Natural killer cell (primary cell): ENCODE measurements around the gene BHLHE40. TPM values are rescaled to one million over a fixed set of nuclear protein-coding genes. Genes with fewer than 3 reads are reported as not detected.

ENCODE experiments used
- ATAC-seq, 3 donors: fragments of 150-1000 bp in 2 of 3; fragments of 200-7000 bp in 1 of 3; cut with Tn5 transposase; 1 replicate in 1 of 3; 2 replicates in 2 of 3; pipeline ENCODE4 v1.10.0; 2021; ENCODE audit warnings: mild to moderate bottlenecking in 2 of 3, moderate library complexity in 2 of 3
- DNase-seq, 2 donors: peaks; one replicate each; pipeline versions ENCODE4 v3.0.0 to v3.0.0-alpha.2; 2013 to 2021; ENCODE audit warnings: mixed read lengths in 1 of 2
- H3K27ac ChIP-seq: one replicate; pipeline ENCODE4 v1.5.1; 2013; ENCODE audit warnings: mild to moderate bottlenecking, low read length
- H3K27me3 ChIP-seq: one replicate; pipeline ENCODE4 v1.6.1; 2013; ENCODE audit warnings: low read length; ENCODE audit not compliant: control insufficient read depth, insufficient read depth
- H3K36me3 ChIP-seq: one replicate; pipeline ENCODE4 v1.6.1; 2013; ENCODE audit warnings: low read length; ENCODE audit not compliant: control insufficient read depth, insufficient read depth
- H3K4me1 ChIP-seq: one replicate; pipeline ENCODE4 v1.6.1; 2013; ENCODE audit warnings: low read length; ENCODE audit not compliant: control insufficient read depth, insufficient read depth
- H3K4me3 ChIP-seq: one replicate; pipeline ENCODE4 v1.5.1; 2013; ENCODE audit warnings: low read length
- H3K9me3 ChIP-seq: one replicate; pipeline ENCODE4 v1.6.1; 2013; ENCODE audit warnings: low read length; ENCODE audit not compliant: control insufficient read depth, insufficient read depth
- H3K27ac Mint-ChIP-seq, 2 donors: one replicate each; pipeline ENCODE4 v1.8.0; 2022; ENCODE audit warnings: mild to moderate bottlenecking in 2 of 2, mixed read lengths in 2 of 2, moderate library complexity in 1 of 2
- H3K27me3 Mint-ChIP-seq, 2 donors: one replicate each; pipeline ENCODE4 v1.8.0; 2022; ENCODE audit warnings: low read depth in 2 of 2, mixed read lengths in 2 of 2
- H3K36me3 Mint-ChIP-seq: one replicate; pipeline ENCODE4 v1.8.0; 2022; ENCODE audit warnings: mixed read lengths
- H3K4me1 Mint-ChIP-seq, 2 donors: one replicate each; pipeline ENCODE4 v1.8.0; 2022; ENCODE audit warnings: mixed read lengths in 2 of 2
- H3K4me3 Mint-ChIP-seq: one replicate; pipeline ENCODE4 v1.8.0; 2022; ENCODE audit warnings: mild to moderate bottlenecking, moderate library complexity, mixed read lengths
- H3K9me3 Mint-ChIP-seq, 2 donors: one replicate each; pipeline ENCODE4 v1.8.0; 2022; ENCODE audit warnings: mixed read lengths in 2 of 2
- CTCF ChIP-seq: fragments of 200-600 bp; IDR thresholded peaks from one replicate; pipeline ENCODE4 v1.8.0; 2022; ENCODE audit warnings: antibody characterized with exemption
- WGBS: methylation state at CpG from one replicate; pipeline ENCODE4 v1.1.7; 2013; ENCODE audit warnings: missing lambda C conversion rate; ENCODE audit not compliant: insufficient coverage; 5-methylcytosine and 5-hydroxymethylcytosine counted together
- intact Hi-C: fragments of 100-400 bp; cut with micrococcal nuclease; formaldehyde crosslinking; loops from one replicate; pipeline ENCODE4 v1.14.2; 2022
- total RNA-seq, 4 donors: library from RNA; stranded (reverse); fragments of 120-200 nt in 1 of 4; gene quantifications; one replicate each; pipeline versions ENCODE4 v1.2.3 to v1.2.4, GENCODE V29; 2013 to 2022

Gene BHLHE40
- total RNA-seq, 3 donors from 2014 or later (not counting 1 experiment from before 2014, with no cell fraction given): 512 to 725 (median 719) TPM

- H3K4me1 ChIP-seq: peaks cover 37% of the 10 kb centered on the region
- H3K27ac Mint-ChIP-seq: peak overlapping the region; percentile 53 to 100
- intact Hi-C loops: loop anchor here (10.0 kb wide), 1 partner anchor 634 kb away; no protein-coding TSS in a partner anchor
- no peaks in the 10 kb centered on the region for H3K9me3 Mint-ChIP-seq
- DNase-seq (no peak), ATAC-seq (no peak)
- H3K9me3 ChIP-seq: no peaks in the 10 kb centered on the region
- H3K4me1 Mint-ChIP-seq: peaks cover 29 to 38% of the 10 kb centered on the region in 2 donors
- H3K4me3 ChIP-seq: no peak overlapping the region
- WGBS: 80% methylated on average over 13 of the region's 13 CpGs
- no peak overlapping the region for H3K27ac ChIP-seq
- H3K27me3 Mint-ChIP-seq: no peaks in the 10 kb centered on the region
- H3K36me3 Mint-ChIP-seq: no peaks in the 10 kb centered on the region
- TF ChIP-seq CTCF: no peak
- no peak overlapping the region for H3K4me3 Mint-ChIP-seq
- H3K36me3 ChIP-seq: peaks cover 5% of the 10 kb centered on the region
- no peaks in the 10 kb centered on the region for H3K27me3 ChIP-seq
These were observed 10.0 kb downstream of the BHLHE40 start for GRCh38 chr3:4988983-4989834.

- Mint-ChIP-seq H3K27me3 (no peaks in the 10 kb centered on the region), H3K9me3 (no peaks in the 10 kb centered on the region), H3K36me3 (no peaks in the 10 kb centered on the region), H3K4me1 (peaks cover 23 to 32% of the 10 kb centered on the region in 2 donors), H3K4me3 (no peak overlapping the region), H3K27ac (no peak overlapping the region)
- no peak overlapping the region for H3K4me3 ChIP-seq
- no peak for ATAC-seq
- H3K4me1 ChIP-seq: peaks cover 32% of the 10 kb centered on the region
- intact Hi-C loops: no loop called here
- TF ChIP-seq CTCF: no peak
- H3K9me3 ChIP-seq: no peaks in the 10 kb centered on the region
- no peak for DNase-seq
- no peak overlapping the region for H3K27ac ChIP-seq
- H3K36me3 ChIP-seq: peaks cover 2% of the 10 kb centered on the region
- H3K27me3 ChIP-seq: no peaks in the 10 kb centered on the region
- WGBS: 90% methylated on average over 2 of the region's 3 CpGs
These were observed 10.8 kb downstream of the BHLHE40 start for GRCh38 chr3:4990069-4990468.

- Histone ChIP-seq H3K27me3 (no peaks in the 10 kb centered on the region), H3K9me3 (no peaks in the 10 kb centered on the region), H3K4me1 (peaks cover 13% of the 10 kb centered on the region), H3K36me3 (no peaks in the 10 kb centered on the region), H3K27ac (no peak overlapping the region), H3K4me3 (no peak overlapping the region)
- Mint-ChIP-seq H3K27ac (no peak overlapping the region), H3K27me3 (no peaks in the 10 kb centered on the region), H3K4me1 (peaks cover 3 to 14% of the 10 kb centered on the region in 2 donors), H3K4me3 (no peak overlapping the region), H3K36me3 (no peaks in the 10 kb centered on the region), H3K9me3 (no peaks in the 10 kb centered on the region)
- intact Hi-C loops: no loop called here
- no peak for TF ChIP-seq CTCF
- no peak for DNase-seq
- WGBS: 94% methylated on average over 4 of the region's 6 CpGs
- no peak for ATAC-seq
These were observed 12.9 kb downstream of the BHLHE40 start for GRCh38 chr3:4992118-4992517.
